ENCODE results near the gene BCORL1. TPM values are rescaled to one million over a fixed set of nuclear protein-coding genes. Genes with fewer than 3 reads are reported as not detected.

BCORL1 gene
- total and polyA plus RNA-seq, 2 of the 4 experiments (the other 2 are of a cell fraction), result 0.54 to 1.6 TPM

- Histone ChIP-seq H3K9me3 (ENCODE audit: control insufficient read depth, insufficient read depth, low read length) (no peaks in the 10 kb centered on the region), H3K4me3 (ENCODE audit: insufficient read depth, low read depth, low read length) (no peak overlapping the region), H3K27ac (ENCODE audit: insufficient read depth, low read length) (no peak overlapping the region), H3K14ac (replicated peaks; ENCODE audit: low read depth, low read length) (no peak overlapping the region), H2AK9ac (replicated peaks; ENCODE audit: low read depth, low read length, poor library complexity) (no peak overlapping the region), H3K56ac (ENCODE audit: extremely low read depth, insufficient read depth, low read length) (no peak overlapping the region), H4K5ac (ENCODE audit: low read depth, low read length) (no peak overlapping the region), H3K4me2 (ENCODE audit: low read depth, low read length) (no peak overlapping the region), H2BK20ac (ENCODE audit: low read depth, low read length) (no peak overlapping the region), H2BK120ac (ENCODE audit: low read depth, low read length) (no peak overlapping the region), H2BK15ac (ENCODE audit: low read depth, low read length) (no peak overlapping the region), H3K9me1 (ENCODE audit: insufficient read depth, low read length) (no peaks in the 10 kb centered on the region), H4K91ac (ENCODE audit: insufficient read depth, low read depth, low read length) (no peak overlapping the region), H3K4ac (ENCODE audit: low read depth, low read length) (no peak overlapping the region), H2AFZ (replicated peaks; ENCODE audit: low read length, poor library complexity) (no peak overlapping the region), H2AK5ac (ENCODE audit: low read depth, low read length) (no peak overlapping the region), H3K4me1 (ENCODE audit: control insufficient read depth, insufficient read depth, low read length) (no peaks in the 10 kb centered on the region), H3K18ac (ENCODE audit: low read depth, low read length) (no peak overlapping the region), H4K20me1 (ENCODE audit: insufficient read depth, low read length) (no peaks in the 10 kb centered on the region), H4K8ac (ENCODE audit: low read depth in 2 of 2, low read length in 2 of 2) (no peak overlapping the region), H3K36me3 (ENCODE audit: control insufficient read depth, insufficient read depth, low read length) (peaks cover 16% of the 10 kb centered on the region), H3K79me1 (ENCODE audit: low read depth in 1 of 2, low read length in 2 of 2) (no peaks in the 10 kb centered on the region), H3K9ac (ENCODE audit: low read depth, low read length) (no peak overlapping the region), H3K23ac (ENCODE audit: low read depth, low read length) (no peak overlapping the region), H2BK5ac (ENCODE audit: low read depth, low read length, poor library complexity, severe bottlenecking) (no peak overlapping the region), H3K27me3 (ENCODE audit: control insufficient read depth, insufficient read depth, low read length) (no peaks in the 10 kb centered on the region; the same call in 1 of the 2 replicates)
- ChIA-PET POLR2A (ENCODE audit: unreplicated experiment) (no interaction called here), CTCF (interaction anchor here (0.6 to 1.2 kb wide), 2 partner anchors 107 to 1643 kb away, joined by 3 read pairs; no protein-coding TSS in a partner anchor)
- no CpG with 5 or more reads among the region's 3 CpGs for WGBS, 2 experiments (ENCODE audit: extremely low coverage in 2 of 2, insufficient read length in 1 of 2)
- in situ Hi-C loops (cut with MboI; ENCODE audit: low sequenced_read_pairs), result no loop called here
- ATAC-seq (ENCODE audit: low read depth), result no peak
- dilution Hi-C loops (cut with HindIII; ENCODE audit: low sequenced_read_pairs, unreplicated experiment), result no loop called here
- no peak for DNase-seq
- no TSS peak for BruUV-seq (replicated peaks)
- intact Hi-C loops (cut with micrococcal nuclease), result no loop called here
- TF ChIP-seq CHD1 (IDR thresholded peaks at IDR 0.05; ENCODE audit: low read depth, low read length) (no peak), SMC3 (IDR thresholded peaks at IDR 0.05; ENCODE audit: low read depth, low read length) (no peak), RAD21 (IDR thresholded peaks at IDR 0.05; ENCODE audit: low read length) (no peak), NFE2L2 (IDR thresholded peaks at IDR 0.05; ENCODE audit: low read depth, low read length) (no peak), ELK1 (IDR thresholded peaks at IDR 0.05; ENCODE audit: borderline replicate concordance, low read depth, low read length) (no peak), USF2 (IDR thresholded peaks at IDR 0.05; ENCODE audit: low read depth, low read length) (no peak), CEBPB (IDR thresholded peaks at IDR 0.05; ENCODE audit: low read depth, low read length) (no peak), MXI1 (IDR thresholded peaks at IDR 0.05; ENCODE audit: borderline replicate concordance, low read depth, low read length) (no peak), MAZ (IDR thresholded peaks at IDR 0.05; ENCODE audit: borderline replicate concordance, low read depth, low read length) (no peak), POLR2A (IDR thresholded peaks at IDR 0.05; ENCODE audit: low read depth, low read length) (no peak), MAFK (IDR thresholded peaks at IDR 0.05; ENCODE audit: low read depth, low read length) (no peak), FOS (IDR thresholded peaks at IDR 0.05; ENCODE audit: low read depth, low read length) (no peak), RFX5 (IDR thresholded peaks at IDR 0.05; ENCODE audit: low read depth, low read length) (no peak)
Observed at GRCh38 chrX:130032552-130032951, 50.1 kb downstream of the BCORL1 start.

Measured in IMR-90 (cell line).